Measurements from ENCODE around the gene HADHA.

DNA sequence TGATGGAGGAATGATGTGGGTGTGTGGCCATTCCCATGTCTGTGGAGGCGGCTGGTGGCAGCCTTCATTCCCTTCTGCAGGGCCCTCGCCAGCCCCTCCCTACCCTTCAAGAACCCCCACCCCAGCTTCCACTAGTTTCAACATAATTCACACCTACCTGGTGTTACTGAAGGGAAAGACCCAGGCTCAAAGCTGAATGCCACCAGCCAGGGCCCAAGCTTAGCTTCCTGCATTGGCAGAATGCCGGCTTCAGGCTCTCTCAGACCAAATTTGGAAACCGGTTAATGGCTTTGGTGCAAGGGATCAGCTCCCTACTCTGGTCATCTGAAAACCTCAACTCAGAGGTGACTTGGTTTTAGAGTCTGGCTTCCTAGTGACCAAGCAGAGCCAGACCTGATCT is 54.7 kb downstream of the HADHA start:
- TF ChIP-seq CTCF (IDR thresholded peaks at IDR 0.05; ENCODE audit: low read depth, low read length) = no peak
- TF ChIP-seq EZH2phosphoT487 (IDR thresholded peaks at IDR 0.05; ENCODE audit: low read depth) = no peak
